HG02973 (cell line): ENCODE results near the gene NME7.
A peak's percentile ranks its signal among the peaks of the same experiment; 100 is the strongest.

Source experiments
- ATAC-seq: cut with Tn5 transposase; IDR thresholded peaks from one replicate; pipeline ENCODE4 v1.9.1; 2021; ENCODE audit warnings: moderate library complexity; ENCODE audit not compliant: unreplicated experiment

Gene NME7

GRCh38 chr1:169110689-169111447 lies 256.7 kb downstream of the NME7 start:
- no peak for ATAC-seq

DNA sequence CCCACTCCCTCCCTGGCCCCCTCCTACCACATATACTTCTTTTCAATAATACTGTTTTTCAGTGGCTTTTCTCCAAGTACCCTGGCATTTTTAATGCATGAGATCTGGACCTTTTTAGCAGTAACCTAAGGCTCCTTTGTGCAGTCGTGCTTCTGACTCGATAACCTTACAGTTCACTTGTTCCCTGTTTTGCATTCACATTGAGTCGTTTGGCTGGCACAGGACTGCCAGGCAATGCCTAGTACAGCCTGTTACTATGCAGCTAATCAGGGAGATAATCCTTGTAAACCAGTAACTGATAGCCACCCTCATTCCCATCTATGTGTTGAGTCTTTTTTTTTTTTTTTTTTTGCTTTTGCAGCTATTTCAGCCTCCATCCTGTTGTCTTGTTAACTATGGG lies 257.4 kb downstream of the NME7 start:
- ATAC-seq = no peak

DNA sequence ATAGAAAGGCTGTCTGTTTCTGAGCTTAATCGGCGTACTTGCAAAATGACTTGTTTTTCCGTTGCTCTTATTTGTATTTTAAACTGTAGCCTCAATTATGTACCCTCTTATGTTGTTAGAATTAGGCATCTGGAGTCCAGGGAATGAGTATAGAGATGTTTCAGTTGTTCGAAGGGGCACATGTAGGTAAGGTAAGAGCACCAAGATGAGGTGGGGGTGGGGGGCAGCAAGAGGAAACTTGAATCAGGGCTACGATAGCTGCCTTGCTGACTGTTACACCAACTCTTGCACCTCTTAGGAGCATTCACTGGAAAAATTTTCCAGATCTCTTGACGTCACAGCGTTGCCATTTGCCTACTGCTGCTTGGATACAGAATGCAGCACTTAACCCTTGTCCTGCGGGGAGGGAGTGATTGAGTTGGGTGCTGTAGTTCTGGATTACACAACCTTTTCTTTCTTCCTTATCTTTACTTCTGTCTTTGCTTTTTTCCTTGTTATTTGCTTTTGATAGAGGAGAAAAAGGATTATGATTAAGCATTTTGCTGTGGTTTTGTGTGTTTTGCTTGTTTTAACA lies 257.9 kb downstream of the NME7 start:
- no peak for ATAC-seq

DNA sequence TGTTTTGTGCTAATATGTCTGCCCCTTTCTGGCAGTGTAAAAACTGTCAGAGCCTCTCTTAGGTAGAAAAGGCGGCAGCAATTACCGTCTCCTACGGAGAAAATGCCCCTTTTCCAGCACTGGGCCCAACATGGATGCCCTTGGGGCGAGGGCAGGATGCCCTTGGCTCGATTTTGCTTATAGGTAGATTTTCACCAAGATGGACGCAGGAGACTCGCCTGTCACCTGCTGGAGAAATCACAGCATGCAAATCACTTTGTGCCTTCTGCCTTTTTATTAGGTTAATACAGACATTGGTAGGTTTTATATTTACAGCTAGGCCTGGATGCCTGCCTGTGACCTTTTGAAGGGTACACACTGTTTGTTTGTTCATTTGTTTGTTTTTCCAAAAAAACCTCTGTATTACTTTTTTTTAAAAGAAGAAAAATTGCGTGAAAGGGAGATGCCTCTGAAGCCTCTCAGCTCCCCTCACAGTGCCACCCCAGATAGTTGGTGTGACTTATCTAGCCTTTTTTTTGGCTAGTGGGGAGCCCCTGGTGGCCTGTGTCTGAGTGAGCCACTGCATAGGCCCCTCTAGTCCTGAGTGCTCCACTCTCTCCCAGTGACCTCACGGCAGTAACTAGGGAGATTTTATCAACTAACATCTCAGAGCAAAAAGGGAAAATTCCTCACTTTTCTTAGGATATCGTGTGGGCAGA lies 258.6 kb downstream of the NME7 start:
- ATAC-seq = no peak

DNA sequence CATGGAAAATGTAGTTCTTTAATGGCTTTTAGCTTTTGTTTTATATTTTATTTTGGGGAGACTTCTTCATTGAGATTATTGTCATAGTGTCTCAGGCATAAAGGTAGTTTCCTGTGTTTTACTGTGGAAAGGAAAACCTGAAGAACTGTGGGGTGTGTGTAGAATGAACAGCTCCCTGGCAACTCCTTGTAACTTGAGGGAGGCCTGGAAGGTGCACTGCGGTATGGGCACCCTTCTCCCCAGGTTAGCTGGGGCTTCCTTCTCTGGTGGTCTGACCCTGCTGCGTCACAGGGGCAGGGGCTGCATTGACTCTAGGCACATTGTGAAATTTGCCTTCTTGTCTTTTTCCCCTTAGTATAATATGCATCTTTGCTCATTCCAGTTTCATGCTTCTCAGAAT lies 259.4 kb downstream of the NME7 start:
- ATAC-seq = no peak

DNA sequence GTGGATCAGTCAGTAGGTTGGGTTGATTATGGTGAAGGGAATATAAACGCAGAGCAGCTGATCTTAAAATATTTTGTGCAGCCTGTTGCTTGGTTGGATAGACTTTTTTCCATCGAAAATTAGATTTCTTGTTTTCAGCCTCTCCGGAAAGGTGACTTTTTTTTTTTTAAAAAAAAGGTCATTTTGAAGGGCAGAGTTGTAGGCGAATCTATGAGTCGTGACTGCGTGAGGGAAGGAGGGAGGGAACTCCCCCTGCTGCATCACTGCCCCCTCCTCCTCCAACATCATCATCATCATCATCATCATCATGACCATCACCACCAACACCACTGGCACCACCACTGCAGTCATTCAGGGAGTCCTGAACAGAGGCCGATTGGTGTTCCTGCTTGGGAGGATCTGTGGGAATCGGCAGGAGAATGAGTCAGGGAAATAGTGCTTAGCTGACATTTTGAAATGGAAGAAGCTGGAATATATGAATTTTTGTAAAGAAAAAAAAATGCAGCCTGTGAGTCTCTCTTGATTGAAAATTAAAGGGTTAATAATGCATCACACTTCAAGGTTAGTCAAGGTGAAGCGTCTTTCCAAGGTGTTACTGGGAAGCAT lies 259.9 kb downstream of the NME7 start:
- ATAC-seq = no peak

DNA sequence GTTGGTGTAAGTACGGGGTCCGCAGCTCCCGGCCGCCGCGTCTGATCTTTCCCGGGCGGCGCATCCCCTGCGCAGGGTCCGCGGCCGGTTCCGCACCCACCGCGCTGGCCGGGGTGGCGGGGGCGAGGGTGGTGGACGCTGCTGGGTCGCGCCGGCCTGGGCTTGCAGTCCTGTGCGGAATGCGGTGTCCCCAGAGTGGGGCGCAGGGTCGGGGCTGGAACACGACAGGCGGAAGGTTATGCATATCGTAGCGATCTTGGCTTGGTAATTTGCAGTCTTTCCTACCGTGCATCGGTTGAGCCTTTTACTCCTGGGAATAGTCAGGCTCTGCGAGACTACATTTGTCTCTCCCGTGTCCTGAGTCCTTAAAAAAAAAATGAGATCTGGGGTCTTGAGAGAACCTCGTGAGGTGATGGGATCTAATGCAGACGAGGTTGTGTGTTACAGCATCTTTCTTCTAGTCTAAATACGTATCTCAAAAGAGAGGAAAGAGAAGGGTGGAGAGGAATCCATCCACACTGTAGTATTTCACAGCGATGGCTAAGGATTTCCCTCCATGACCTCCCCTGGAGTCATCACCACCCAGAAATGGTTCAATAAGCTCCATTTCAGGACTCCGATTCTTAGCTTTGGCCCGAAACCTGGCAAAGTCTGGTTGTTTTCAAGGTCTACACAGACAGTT lies 260.5 kb downstream of the NME7 start:
- no peak for ATAC-seq

DNA sequence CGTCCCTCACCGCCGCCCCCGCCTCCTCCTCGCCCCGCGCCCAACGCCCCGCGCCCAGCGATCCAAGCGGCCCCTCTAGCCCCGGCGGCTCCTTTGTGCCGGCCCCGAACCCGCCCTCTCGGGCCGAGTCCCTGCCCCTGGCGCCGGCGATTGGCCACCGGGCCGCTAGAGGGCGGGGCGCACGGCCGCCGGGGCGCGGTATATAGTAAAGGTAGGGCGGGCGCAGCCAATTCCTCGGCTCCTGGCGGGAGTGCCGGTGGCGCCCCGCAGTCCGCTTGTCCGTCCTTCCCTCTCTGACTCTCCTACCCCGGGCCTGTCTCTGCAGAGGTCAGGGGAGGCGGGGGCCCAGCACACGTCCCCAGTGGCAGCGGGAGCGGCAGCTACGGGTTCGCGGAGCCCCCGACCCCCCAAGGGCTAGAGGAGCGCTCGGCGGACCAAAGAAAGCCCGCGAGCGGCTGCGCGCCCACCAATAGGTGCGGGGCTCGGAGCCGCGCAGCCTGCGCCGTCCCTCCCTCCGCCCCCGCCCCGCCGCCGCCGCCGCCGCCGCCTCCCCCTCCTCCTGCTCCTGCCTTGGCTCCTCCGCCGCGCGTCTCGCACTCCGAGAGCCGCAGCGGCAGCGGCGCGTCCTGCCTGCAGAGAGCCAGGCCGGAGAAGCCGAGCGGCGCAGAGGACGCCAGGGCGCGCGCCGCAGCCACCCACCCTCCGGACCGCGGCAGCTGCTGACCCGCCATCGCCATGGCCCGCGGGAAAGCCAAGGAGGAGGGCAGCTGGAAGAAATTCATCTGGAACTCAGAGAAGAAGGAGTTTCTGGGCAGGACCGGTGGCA lies 261.3 kb downstream of the NME7 start, which contains the start of gene ATP1B1:
Gene ATP1B1 (plus strand): TSS at position 596 of the 826 bp plus-strand sequence. CDS start 140 bp downstream, at position 736.
- ATAC-seq = peak; percentile 94

DNA sequence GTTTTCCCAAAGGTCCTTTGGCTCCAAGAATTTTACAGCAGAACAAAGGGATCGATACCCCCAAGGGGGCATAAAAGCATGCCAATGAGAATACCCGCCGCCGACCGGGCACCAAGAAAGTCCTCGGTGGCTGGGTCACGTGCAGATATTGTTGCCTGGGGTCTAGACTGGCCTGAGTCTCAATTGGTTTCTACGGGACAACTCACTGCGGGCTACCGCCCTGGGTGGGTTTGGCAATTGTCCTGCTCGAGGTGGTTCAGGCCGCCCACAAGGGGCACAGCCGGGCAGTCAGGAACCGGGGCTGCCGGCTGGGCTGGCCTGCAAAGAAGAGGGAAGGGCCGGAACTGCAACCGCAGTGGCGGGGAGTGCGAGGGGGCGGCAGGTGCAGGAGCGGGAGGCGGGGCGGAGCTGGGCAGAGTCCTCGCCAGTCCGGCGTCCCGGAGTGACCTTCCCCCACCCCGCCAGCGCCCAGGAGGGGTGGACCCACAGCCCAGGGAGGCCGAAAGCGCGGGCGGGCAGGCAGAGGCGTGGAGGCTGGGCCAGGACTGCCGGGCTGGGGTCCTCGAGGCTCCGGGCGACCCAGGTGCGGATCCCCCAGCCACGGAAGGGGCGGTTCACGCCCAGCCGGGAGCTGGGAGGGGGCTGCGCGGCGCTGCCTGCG lies 262.0 kb downstream of the NME7 start:
- peak; percentile 12 for ATAC-seq

GRCh38 chr1:169105087-169105433 lies 262.5 kb downstream of the NME7 start:
- ATAC-seq = no peak

- no peak for ATAC-seq
Measured at GRCh38 chr1:169103480-169103893, 264.1 kb downstream of the NME7 start.

DNA sequence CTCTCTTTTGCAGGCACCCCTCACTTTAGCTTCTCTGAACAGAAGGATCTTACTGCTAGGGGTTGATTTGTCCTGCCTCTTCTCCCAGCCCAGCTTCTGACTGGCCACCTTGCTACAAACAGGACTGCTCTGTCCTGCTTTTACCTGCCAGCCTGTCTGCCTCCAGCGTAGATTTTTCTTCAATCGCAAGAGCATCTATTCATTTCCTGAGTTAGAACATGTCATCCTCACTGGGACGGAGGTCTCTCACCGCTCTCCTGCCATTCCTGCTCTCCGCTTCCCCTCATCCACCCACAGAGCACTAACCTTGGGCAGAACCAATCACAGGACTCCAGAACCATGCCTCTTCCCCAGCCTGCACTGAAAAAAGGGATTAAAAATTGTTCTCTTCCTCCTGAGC lies 264.6 kb downstream of the NME7 start:
- ATAC-seq = no peak

DNA sequence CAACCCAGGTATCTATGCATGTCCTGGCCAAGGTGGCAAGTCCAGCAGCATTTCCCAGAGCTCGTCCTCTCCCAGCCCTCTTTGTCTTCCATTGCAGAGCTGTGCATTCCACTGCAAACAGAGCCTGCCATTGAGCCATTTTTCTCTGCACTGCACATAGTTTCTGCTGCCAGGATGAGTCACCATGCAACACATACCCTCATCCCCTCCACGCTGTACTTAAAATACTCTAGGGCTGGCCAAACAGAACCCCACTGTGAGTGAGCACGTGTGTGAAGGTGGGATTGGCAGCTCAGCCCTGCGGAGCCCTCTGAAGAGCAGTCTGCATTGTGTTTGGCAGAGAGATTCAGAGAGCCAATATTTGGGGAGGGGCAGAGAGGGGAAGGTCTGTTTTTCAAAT lies 265.0 kb downstream of the NME7 start:
- ATAC-seq = no peak

DNA sequence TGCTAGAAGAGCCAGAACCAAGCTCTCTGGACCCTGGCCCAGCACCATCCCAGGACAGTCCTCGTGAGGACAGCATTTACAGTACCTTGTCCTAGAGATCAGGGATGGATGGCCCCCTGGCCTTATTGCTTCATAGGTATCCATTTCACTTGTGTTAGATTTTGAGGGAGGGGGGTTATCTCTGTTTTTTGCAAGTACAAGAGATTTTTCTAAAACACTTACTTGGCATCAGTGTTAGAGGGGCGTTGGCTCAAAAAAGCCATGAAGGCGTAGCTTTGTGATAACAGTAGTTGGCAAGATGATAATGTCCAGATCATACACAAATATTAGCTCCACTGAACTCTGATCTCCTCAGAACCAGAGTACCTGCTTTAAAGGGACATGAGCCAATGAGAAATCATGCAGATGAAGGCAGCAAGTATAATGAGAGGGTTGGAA lies 266.9 kb downstream of the NME7 start:
- no peak for ATAC-seq

GRCh38 chr1:169100208-169100607 lies 267.4 kb downstream of the NME7 start:
- no peak for ATAC-seq

- ATAC-seq = no peak
Measured at GRCh38 chr1:169099561-169099960, 268.0 kb downstream of the NME7 start.

DNA sequence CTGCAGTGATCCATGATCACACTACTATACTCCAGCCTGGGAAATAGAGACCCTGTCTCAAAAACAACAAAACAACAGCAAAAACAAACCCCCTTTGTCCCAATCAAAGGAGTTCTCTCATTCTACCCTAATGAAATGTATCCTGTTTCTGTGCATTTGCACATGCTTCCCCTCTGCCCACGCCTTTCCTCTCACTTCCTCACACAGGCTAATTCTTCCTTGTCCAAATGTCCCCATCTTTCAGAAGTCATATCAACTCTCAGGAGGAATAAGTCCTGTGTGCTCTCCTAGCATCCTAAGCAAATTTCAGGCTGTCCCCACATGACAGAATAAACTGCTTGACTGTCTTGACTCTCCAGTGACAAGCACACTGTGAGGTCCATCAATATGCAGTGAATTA lies 269.2 kb downstream of the NME7 start:
- ATAC-seq = no peak

GRCh38 chr1:169094897-169095569 lies 272.6 kb downstream of the NME7 start:
- ATAC-seq = no peak

DNA sequence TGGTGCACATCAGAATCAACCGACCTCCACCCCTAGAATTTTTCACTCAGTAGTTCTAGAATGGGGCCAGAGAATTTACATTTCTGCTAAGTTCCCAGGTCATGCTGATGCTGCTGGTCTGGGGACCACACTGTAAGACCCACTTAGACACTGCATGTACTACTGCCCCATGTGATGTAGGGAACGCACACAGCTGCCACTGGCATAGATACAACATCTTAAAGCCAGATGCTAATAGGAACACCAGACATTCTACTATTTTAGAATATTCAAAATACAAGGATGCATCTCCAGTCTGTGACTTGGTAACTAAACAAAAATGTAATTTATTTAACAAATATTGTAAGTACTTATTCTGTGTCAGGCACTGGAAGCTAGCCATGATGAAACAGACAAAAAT lies 275.2 kb downstream of the NME7 start:
- no peak for ATAC-seq
